Lung microvascular endothelial cell (primary cell): ENCODE data around the gene TEAD3. TPM values are rescaled to one million over a fixed set of nuclear protein-coding genes. Genes with fewer than 3 reads are reported as not detected.

Experiments used
- DNase-seq, 2 donors: peaks; one replicate each; pipeline versions ENCODE4 v3.0.0 to v3.0.0-alpha.2; 2010; ENCODE audit warnings: low read depth in 2 of 2
- total RNA-seq: library from RNA; depleted of rRNA; stranded (reverse); fragments of >200 nt; gene quantifications from 2 replicates; pipeline ENCODE4 v1.2.1, GENCODE V29; 2014

Gene TEAD3
- total RNA-seq, 1 donor from 2014 or later = 0.20 TPM

- DNase-seq = no peak
Observed at GRCh38 chr6:35512740-35513139, 15.9 kb upstream of the TEAD3 start, which contains the start of gene TULP1. Gene TULP1, minus strand, starts transcription at chr6:35512896. Its CDS starts 38 bp downstream, at chr6:35512858.

DNA sequence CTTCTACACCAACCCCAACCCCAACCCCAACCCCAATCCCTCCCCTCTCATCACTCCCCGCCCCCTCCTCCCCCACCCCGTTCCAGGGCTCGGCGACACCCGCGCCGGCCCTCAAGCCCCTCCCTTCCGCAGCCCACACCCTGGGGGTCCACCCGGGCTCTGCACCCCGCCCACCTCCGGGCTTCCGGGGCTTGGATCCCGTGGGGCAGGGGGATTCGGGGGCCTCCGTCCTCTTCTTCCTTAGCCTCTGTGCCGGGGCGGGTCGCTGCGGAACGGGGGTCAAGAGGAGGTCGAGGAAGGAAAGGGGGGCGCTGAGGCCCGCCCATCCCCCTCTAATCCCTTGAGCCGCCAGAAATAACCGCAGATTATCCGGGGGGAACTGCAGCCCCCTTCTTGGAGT, 15.1 kb upstream of the TEAD3 start:
- DNase-seq = no peak

DNA sequence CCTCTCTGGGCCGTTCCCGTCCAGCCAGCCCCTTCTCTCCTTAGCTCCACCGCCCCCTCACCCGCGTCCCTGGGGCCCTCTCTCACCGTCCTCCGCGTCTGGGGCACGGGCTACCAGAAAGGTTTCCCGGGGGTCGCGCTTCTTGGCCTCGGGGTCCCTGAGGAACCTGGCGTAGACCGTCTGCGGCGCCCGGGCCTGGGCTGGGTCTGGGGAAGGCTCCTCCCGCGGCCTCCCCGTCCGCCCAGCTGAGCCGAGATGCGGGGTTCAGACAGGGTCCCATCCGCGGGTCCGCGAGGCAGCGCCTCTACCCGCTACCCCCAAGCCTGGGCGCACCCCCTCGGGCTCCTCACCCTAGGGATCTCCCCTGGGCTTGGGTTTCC, 14.7 kb upstream of the TEAD3 start:
- DNase-seq = no peak

DNA sequence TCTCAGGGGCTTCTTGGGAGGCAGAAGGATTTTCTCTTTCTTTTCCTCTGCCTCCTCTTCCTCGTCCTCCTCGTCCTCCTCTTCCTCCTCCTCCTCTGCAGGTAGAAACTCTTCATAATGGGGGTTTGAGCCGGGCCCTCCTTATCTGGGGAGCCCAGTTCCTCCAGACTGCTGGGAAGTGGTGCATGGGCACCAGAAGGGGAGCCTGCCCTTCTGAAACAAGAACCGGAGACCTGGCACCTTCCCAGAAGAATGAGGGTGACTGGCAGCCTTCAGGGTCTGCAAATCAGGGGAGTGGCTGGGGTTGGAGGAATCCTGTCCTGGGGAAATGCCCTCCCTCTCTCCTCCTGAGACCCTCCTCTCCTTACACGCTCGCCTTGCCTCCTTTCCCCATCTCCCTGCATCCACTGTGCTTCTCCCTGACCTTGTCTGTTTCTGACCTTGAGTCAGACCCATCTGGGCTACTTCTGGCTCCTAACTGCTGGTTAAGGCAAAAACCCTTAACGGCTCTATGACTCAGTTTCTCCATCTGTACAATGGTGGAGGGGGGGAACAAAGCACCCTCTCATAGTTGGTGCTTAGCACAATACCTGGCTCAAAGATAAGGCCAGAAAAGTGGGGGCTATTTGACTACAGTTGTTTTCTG, 14.2 kb upstream of the TEAD3 start:
- no peak for DNase-seq

- DNase-seq = no peak
Observed at GRCh38 chr6:35508542-35508941, 11.7 kb upstream of the TEAD3 start.

GRCh38 chr6:35508027-35508426, 11.1 kb upstream of the TEAD3 start:
- DNase-seq = no peak

- DNase-seq = no peak
Observed at GRCh38 chr6:35507221-35507620, 10.3 kb upstream of the TEAD3 start.

GRCh38 chr6:35506536-35506935, 9.7 kb upstream of the TEAD3 start:
- no peak for DNase-seq

GRCh38 chr6:35505999-35506412, 9.1 kb upstream of the TEAD3 start:
- DNase-seq = no peak

DNA sequence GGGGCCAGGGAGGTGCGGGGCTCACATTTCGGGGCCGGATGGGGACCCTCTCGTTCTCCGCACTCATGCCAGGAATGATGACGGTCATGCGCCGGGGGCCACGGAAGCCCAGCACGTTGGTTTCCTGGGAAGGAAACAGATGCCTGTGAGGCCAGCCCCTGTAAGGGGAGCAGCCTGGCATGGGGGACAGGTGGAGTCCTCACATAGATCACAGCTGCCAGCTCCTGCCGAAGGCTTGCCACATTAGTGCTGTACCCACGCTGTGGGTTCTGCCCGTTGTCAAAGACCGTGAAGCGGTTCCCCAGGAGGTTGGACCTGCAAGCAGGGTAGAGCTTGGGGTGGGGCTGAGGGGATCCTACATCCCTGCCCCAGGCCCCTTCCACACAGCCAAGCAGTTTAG, 6.7 kb upstream of the TEAD3 start:
- no peak for DNase-seq

- DNase-seq = no peak
Observed at GRCh38 chr6:35501784-35502183, 4.9 kb upstream of the TEAD3 start.

GRCh38 chr6:35500782-35501181, 3.9 kb upstream of the TEAD3 start:
- peak; percentile 17 to 28 for DNase-seq

DNA sequence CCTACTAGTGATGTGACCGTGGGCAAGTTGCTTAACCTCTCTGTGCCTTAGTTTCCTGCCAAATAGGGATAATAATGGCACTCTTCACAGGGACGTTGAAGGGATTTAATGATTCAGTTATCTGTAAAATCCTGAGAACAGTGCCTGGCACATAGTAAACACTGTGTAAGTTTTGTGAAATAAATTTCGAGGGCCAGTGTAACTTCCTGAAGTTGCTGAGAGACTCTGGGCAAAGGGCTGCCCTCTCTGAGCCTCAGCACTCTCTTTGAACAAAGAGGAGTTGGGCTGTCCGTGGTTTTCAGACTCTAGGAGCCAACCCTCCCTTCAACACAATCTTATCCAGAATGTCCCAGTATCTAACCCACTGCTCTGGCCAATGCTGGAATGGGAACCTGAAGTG, 2.5 kb upstream of the TEAD3 start:
- no peak for DNase-seq

- no peak for DNase-seq
Observed at GRCh38 chr6:35498422-35499067, 1.7 kb upstream of the TEAD3 start.

DNA sequence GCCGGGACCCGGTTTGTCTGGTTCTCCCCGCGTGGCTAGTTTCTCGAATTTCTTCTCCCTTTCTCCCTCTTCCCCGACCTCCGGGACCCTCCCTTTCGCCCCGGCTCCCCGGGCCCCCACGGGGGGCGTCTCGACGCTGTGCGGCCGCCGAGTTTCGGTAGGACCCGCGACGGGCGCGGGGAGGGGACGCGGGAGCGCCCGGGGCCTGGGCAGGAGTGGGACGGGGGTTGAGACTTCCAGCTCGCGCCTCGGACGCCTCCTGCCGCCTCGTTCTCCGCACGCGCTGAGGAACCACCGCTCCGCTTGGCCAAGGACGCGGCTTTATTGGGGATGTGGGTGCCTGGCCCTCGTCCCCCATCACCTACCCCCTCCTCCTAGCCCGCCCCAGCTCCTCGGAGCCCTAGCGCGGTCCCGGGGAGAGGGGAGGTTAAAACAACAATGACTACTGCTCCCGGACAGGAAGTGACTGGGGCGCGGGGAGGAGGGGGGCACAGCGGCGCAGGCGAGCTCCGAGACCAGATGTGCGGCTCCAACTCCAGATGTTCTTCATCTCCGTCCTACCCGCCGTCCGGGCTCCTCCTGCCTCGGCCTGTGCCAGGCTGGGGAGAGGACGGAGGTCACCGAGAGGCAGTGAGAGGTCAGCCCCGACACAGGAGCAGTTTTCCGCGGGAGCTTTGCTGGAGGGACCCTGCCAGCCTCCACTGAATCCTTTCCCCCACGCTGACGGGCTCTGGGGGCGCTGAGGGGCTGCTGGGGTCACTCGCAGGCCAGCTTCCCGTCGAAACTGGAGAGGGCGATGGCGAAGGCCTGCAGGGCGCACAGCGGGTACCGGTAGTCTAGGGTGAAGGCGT, 917 bp upstream of the TEAD3 start:
- DNase-seq = peak in 1 of 2 donors; percentile 44

DNA sequence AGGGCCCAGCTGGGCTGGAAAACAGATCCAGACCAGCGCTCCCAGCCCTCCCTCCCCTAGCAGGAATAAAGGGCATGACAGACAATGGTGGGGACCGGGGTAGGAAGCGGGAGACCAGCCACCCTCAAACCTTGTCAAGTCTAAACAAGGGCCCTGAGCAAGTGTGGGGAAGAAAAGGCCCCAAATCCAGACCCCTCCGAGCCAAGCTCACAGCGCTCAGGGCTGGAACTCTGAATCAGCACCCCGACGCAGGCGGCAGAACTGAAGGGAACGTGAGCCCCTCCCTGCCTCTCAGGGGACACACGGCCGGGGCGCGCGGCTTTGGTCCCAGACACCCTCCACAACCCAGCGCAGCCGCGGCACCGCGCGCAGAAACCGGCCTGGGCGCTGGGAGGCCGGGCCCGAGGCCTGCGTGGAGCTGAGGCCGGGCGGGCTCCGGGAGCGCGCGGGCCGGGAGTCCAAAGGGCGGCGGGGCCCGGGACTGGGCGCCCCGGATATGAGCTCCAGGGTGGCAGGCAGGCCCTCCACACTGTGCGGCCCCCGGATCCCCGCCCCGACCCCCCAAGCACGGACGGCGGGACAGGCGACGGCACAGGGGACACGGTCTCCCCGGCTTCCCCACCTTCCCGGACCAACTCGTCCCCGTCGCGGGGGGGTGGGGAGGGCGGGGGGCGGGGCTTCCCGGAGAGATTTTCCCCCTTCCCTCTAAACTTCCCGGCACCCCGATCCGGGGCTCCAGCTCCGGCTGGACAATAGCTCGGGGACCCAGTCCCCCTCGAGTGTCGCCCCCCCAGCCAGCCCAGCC, 641 bp downstream of the TEAD3 start:
- no peak for DNase-seq

GRCh38 chr6:35495258-35496035, 1.4 kb downstream of the TEAD3 start:
- no peak for DNase-seq

- DNase-seq = peak; percentile 58 to 68
Observed at GRCh38 chr6:35494161-35494563, 2.7 kb downstream of the TEAD3 start.

DNA sequence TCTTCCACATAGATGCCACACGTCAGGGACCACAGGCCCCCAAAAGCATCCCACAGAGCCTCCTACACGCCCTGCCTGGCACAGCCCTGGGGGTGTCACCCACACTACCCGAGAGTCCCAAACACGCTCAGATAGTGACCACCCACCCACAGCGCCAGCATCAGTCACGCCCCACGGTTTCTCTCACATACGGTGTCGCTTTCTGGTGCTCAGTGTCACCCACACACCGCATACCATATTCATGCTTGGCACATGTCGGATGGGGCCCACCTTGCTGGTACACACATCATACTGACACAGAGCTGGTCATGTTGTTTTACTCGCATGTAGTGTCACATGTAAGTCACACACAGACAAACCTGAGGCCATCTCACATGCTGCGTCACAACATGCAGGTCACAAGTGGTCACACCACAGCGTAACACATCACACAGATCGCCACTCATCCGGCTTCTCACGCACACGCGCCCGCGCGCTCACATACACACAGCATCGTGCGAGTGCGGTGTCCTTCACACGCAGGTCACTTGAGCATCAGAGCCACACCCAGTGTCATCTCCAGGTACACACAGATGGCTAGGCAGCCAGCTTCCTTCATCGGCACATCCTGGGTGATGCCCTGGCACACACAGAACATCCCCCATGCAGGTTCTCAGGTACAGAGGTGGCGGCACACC, 3.4 kb downstream of the TEAD3 start:
- DNase-seq = no peak

DNA sequence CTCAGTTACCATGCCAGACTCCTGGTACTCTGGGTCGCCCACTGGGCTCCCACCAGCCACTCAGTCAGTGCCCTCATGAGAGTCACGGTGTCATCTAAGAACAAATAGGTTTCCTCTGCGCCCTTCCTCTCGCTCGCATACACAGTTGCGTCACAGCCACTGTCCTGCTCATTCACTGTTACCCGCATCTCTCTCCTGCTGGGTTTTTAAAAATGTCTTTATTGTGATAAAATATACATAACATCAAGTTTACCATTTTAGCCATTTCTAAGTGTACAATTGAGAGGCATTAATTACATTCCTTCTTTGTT, 4.0 kb downstream of the TEAD3 start:
- DNase-seq = no peak
